K562 (cell line): ENCODE data around the gene PNMA6F. TPM values are rescaled to one million over a fixed set of nuclear protein-coding genes. Genes with fewer than 3 reads are reported as not detected.

ENCODE experiments used
- ATAC-seq: fragments of 200-7000 bp; cut with Tn5 transposase; 3 replicates; pipeline ENCODE4 v1.9.1; 2020; ENCODE audit warnings: moderate library complexity
- BruUV-seq: library from RNA; stranded (reverse); fragments of 400-500 nt; replicated peaks from 2 replicates; lab custom pipeline; 2021; lab: Mats Ljungman, UMichigan
- CTCF ChIA-PET: fragments of 300-600 bp; formaldehyde crosslinking; extraction: SDS; loops from one replicate; lab custom pipeline; 2021; ENCODE audit warnings: low intra/inter-chr PET ratio; lab: Yijun Ruan, JAX
- POLR2A ChIA-PET: fragments of 300-600, 350-650 bp; sonication (Branson Sonifier 250); formaldehyde crosslinking; extraction: SDS; loops from one replicate; lab custom pipeline; 2021; ENCODE audit warnings: antibody characterized with exemption, inconsistent platforms; lab: Yijun Ruan, JAX
- DNase-seq, 4 experiments: peaks; one replicate each; pipeline versions ENCODE4 v3.0.0 to v3.0.0-alpha.2; 2011 to 2018; ENCODE audit warnings: low spot score in 3 of 4, mixed read lengths in 3 of 4; ENCODE audit errors: extremely low read depth in 1 of 4
- FAIRE-seq: peaks from 2 replicates; lab custom pipeline; 2011; peaks lifted over from hg19 to GRCh38; lab: Jason Lieb, UNC
- H2AFZ ChIP-seq: 2 replicates; pipeline ENCODE4 v1.6.0; 2011; ENCODE audit warnings: low read depth, low read length, control low read depth, inconsistent platforms
- H3K27ac ChIP-seq: fragments of 200-600 bp; 3 replicates; pipeline ENCODE4 v1.8.0; 2011; ENCODE audit warnings: low read depth, mild to moderate bottlenecking, control low read depth, inconsistent platforms, low read length, moderate library complexity, mixed read lengths; ENCODE audit errors: extremely low read depth
- H3K27me3 ChIP-seq, 2 experiments: fragments of 300-600 bp in 1 of 2; 2 replicates in 1 of 2; 3 replicates in 1 of 2; pipeline versions ENCODE4 v1.6.0 to v1.8.0; 2011; ENCODE audit warnings: inconsistent platforms in 2 of 2, low read length in 2 of 2, mild to moderate bottlenecking in 1 of 2, mixed read lengths in 1 of 2, moderate library complexity in 1 of 2; ENCODE audit not compliant: control insufficient read depth in 2 of 2, insufficient read depth in 2 of 2
- H3K36me3 ChIP-seq: fragments of 300-600 bp; 3 replicates; pipeline ENCODE4 v1.8.0; 2011; ENCODE audit warnings: mild to moderate bottlenecking, low read length, inconsistent platforms; ENCODE audit not compliant: control insufficient read depth, insufficient read depth
- H3K4me1 ChIP-seq, 2 experiments: fragments of 200-600 bp in 1 of 2; replicated peaks in 1 of 2; 2 replicates in 1 of 2; 3 replicates in 1 of 2; pipeline versions ENCODE4 v1.5.1 to v1.8.0; 2011; ENCODE audit warnings: inconsistent platforms in 2 of 2, low read length in 2 of 2, mild to moderate bottlenecking in 1 of 2, mixed read lengths in 1 of 2, moderate library complexity in 1 of 2; ENCODE audit not compliant: control insufficient read depth in 2 of 2, insufficient read depth in 2 of 2
- H3K4me2 ChIP-seq: 2 replicates; pipeline ENCODE4 v1.6.1; 2011; ENCODE audit warnings: low read length, control low read depth, inconsistent platforms, mixed read lengths; ENCODE audit not compliant: insufficient read depth
- H3K4me3 ChIP-seq: fragments of 200-600 bp; sonication (generic), shearing (Covaris generic); 2 replicates; pipeline ENCODE4 v1.5.1; 2016; ENCODE audit warnings: control low read depth, inconsistent platforms
- H3K79me2 ChIP-seq: fragments of 200-600 bp; 3 replicates; pipeline ENCODE4 v1.8.0; 2011; ENCODE audit warnings: low read length, inconsistent platforms; ENCODE audit not compliant: control insufficient read depth, insufficient read depth
- H3K9ac ChIP-seq, 2 experiments: 2 replicates each; pipeline versions ENCODE4 v1.6.0 to v1.6.1; 2011; ENCODE audit warnings: low read depth in 2 of 2, low read length in 2 of 2, control low read depth in 1 of 2, inconsistent platforms in 1 of 2, mild to moderate bottlenecking in 1 of 2, mixed read lengths in 1 of 2; ENCODE audit not compliant: insufficient read depth in 1 of 2
- H3K9me1 ChIP-seq: one replicate; pipeline ENCODE4 v1.6.0; 2011; ENCODE audit warnings: inconsistent platforms, mild to moderate bottlenecking, low read length, moderate library complexity; ENCODE audit not compliant: control insufficient read depth, insufficient read depth
- H3K9me3 ChIP-seq: replicated peaks from 2 replicates; pipeline ENCODE4 v1.5.1; 2011; ENCODE audit warnings: low read depth, low read length, inconsistent platforms; ENCODE audit not compliant: control insufficient read depth, insufficient read depth
- H4K20me1 ChIP-seq: replicated peaks from 2 replicates; pipeline ENCODE4 v1.6.1; 2011; ENCODE audit warnings: low read length, inconsistent platforms, mixed read lengths; ENCODE audit not compliant: control insufficient read depth, insufficient read depth
- CAMTA2 ChIP-seq: fragments of 250-450 bp; sonication (Bioruptor Pico); conservative IDR thresholded peaks from 2 replicates; pipeline ENCODE4 v1.5.1; 2022
- CEBPB ChIP-seq: fragments of 450-650 bp; IDR thresholded peaks from 2 replicates; pipeline ENCODE4 v1.6.1; 2016; ENCODE audit warnings: missing genetic modification characterization, missing compliant biosample characterization
- CEBPG ChIP-seq, 3 experiments: fragments of 200-800 bp in 1 of 3; sonication (Bioruptor generic) in 1 of 3; sonication (generic) in 1 of 3; formaldehyde crosslinking in 1 of 3; IDR thresholded peaks in 2 of 3; conservative IDR thresholded peaks in 1 of 3; 2 replicates each; pipeline versions ENCODE4 v1.6.1 to v1.8.0; 2016 to 2022; ENCODE audit warnings: missing compliant biosample characterization in 2 of 3, missing genetic modification characterization in 2 of 3, mild to moderate bottlenecking in 1 of 3, missing genetic modification reagents in 1 of 3
- MCM3 ChIP-seq: fragments of 450-650 bp; IDR thresholded peaks from 2 replicates; pipeline ENCODE4 v1.6.1; 2016
- RBM14 ChIP-seq: fragments of 200-400 bp; formaldehyde crosslinking; IDR thresholded peaks from 2 replicates; pipeline ENCODE4 v1.6.1; 2018; ENCODE audit warnings: low read depth, mild to moderate bottlenecking, low read length, moderate library complexity, borderline replicate concordance; ENCODE audit not compliant: insufficient read depth
- SMARCC2 ChIP-seq: fragments of 450-650 bp; IDR thresholded peaks from 2 replicates; pipeline ENCODE4 v1.6.1; 2017; ENCODE audit warnings: antibody characterized with exemption, moderate library complexity, mild to moderate bottlenecking, low read depth
- TRIM24 ChIP-seq, 2 experiments: fragments of 450-650 bp; IDR thresholded peaks; 2 replicates each; pipeline ENCODE4 v1.6.1; 2016
- WGBS: fragments of 100-300 bp; shearing (Covaris generic); methylation state at CpG from one replicate; pipeline ENCODE4 v1.1.6; 2016; ENCODE audit warnings: low coverage, mixed read lengths; ENCODE audit not compliant: insufficient coverage; ENCODE audit errors: missing lambda C conversion rate; 5-methylcytosine and 5-hydroxymethylcytosine counted together
- in situ Hi-C: fragments of 300-500 bp; cut with MboI; formaldehyde crosslinking; loops from 4 replicates; pipeline ENCODE4 v1.15.0; 2018; ENCODE audit warnings: inconsistent platforms, mixed read lengths
- intact Hi-C: fragments of 100-400 bp; cut with micrococcal nuclease; formaldehyde crosslinking; loops from 2 replicates; pipeline ENCODE4 v1.14.2; 2022
- polyA plus RNA-seq, 8 experiments: library from polyadenylated mRNA; depleted of rRNA in 4 of 8; stranded (reverse) in 5 of 8; unstranded in 3 of 8; fragments of >200 nt; fragmentation: Nextera tagmentation in 2 of 8; fragmentation: Illumina TruSeq in 1 of 8; extraction: Ambion mirVana in 2 of 8; extraction: Trizol in 1 of 8; gene quantifications; 2 replicates each; pipeline versions ENCODE4 v1.2.1 to v1.2.3, GENCODE V29; 2011 to 2014; ENCODE audit warnings: inconsistent platforms in 1 of 8, missing spikeins in 1 of 8
- total RNA-seq, 7 experiments: library from RNA; depleted of rRNA in 6 of 7; stranded (reverse); fragments of >200 nt in 6 of 7; fragmentation: Illumina TruSeq in 2 of 7; extraction: Trizol in 2 of 7; gene quantifications; 2 replicates each; pipeline versions ENCODE4 v1.2.1 to v1.2.3, GENCODE V29; 2011 to 2021; ENCODE audit warnings: low replicate concordance in 1 of 7
- TF ChIP-seq, protein P1 (sequence below): sonication (generic); formaldehyde crosslinking; IDR thresholded peaks from 2 replicates; pipeline ENCODE4 v1.8.1; 2022; ENCODE audit warnings: missing genetic modification reagents

PNMA6F gene
- total and polyA plus RNA-seq, 9 of the 15 experiments (the other 6 are each of a cell fraction or from before 2014, with no cell fraction given): not detected

DNA sequence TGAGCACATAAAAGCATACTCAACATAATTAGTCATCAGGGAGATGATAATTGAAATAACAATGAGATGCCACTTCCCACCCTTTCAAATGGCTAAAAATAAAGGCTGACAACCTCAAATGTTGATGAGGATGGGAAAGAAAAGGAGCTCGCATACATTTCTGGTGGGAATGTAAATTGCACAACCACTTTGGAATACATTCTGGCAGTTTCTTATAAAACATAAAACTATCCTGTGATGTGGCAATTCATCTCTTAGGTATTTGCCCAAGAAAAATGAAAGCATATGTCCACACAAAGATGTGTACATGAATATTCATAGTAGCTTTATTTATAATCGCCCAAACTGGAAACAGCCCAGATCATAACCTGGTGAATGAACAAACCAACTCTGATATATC is 11.7 kb upstream of the PNMA6F start:
- peak overlapping the region; percentile 97 for H3K4me2 ChIP-seq
- H3K9me3 ChIP-seq: no peaks in the 10 kb centered on the region
- peak overlapping the region in 1 of 2 experiments; percentile 56; a peak in 2 of 4 replicates for H3K9ac ChIP-seq
- ChIA-PET POLR2A (interaction anchor here (1.0 kb wide), 1 partner anchor 19 kb away, joined by 3 read pairs; no protein-coding TSS in a partner anchor), CTCF (no interaction called here)
- no peaks in the 10 kb centered on the region for H3K27me3 ChIP-seq
- peak overlapping the region; percentile 98 for H2AFZ ChIP-seq
- H3K4me1 ChIP-seq: peaks cover 14 to 21% of the 10 kb centered on the region in 2 experiments; a peak in 4 of 5 replicates
- no peaks in the 10 kb centered on the region for H4K20me1 ChIP-seq
- no peaks in the 10 kb centered on the region for H3K9me1 ChIP-seq
- TF ChIP-seq CAMTA2 (CRISPR knock-in tag) (no peak), RBM14 (no peak), CEBPB (peak; percentile 51), SMARCC2 (no peak), TRIM24 (IDR thresholded peaks at IDR 0.05) (no peak), CEBPG (CRISPR knock-in tag; IDR thresholded peaks at IDR 0.05) (no peak), CEBPG (tag; conservative IDR thresholded peaks at IDR 0.05 in 1 of 2, IDR thresholded peaks at IDR 0.05 in 1 of 2) (peak; percentile 8 to 32; a peak in 2 of 4 replicates), MCM3 (no peak)
- TF ChIP-seq, protein P1, sequence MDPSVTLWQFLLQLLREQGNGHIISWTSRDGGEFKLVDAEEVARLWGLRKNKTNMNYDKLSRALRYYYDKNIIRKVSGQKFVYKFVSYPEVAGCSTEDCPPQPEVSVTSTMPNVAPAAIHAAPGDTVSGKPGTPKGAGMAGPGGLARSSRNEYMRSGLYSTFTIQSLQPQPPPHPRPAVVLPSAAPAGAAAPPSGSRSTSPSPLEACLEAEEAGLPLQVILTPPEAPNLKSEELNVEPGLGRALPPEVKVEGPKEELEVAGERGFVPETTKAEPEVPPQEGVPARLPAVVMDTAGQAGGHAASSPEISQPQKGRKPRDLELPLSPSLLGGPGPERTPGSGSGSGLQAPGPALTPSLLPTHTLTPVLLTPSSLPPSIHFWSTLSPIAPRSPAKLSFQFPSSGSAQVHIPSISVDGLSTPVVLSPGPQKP: no peak
- FAIRE-seq (peak; percentile 69), DNase-seq (no peak), ATAC-seq (no peak)
- no peak overlapping the region for H3K27ac ChIP-seq
- H3K36me3 ChIP-seq: peaks cover 26% of the 10 kb centered on the region; the same call in 2 of the 3 replicates
- H3K4me3 ChIP-seq: peak overlapping the region; percentile 92; the same call in 1 of the 2 replicates
- intact Hi-C loops: no loop called here
- in situ Hi-C loops: no loop called here
- 58% methylated on average over 2 of the region's 2 CpGs for WGBS
- BruUV-seq: TSS peak; percentile 81
- peaks cover 43% of the 10 kb centered on the region for H3K79me2 ChIP-seq
